K562 (cell line): ENCODE data around the gene FAM162B. TPM values are rescaled to one million over a fixed set of nuclear protein-coding genes. Genes with fewer than 3 reads are reported as not detected.

Experiments used
- ATAC-seq: fragments of 200-7000 bp; cut with Tn5 transposase; 3 replicates; pipeline ENCODE4 v1.9.1; 2020; ENCODE audit warnings: moderate library complexity
- BruUV-seq: library from RNA; stranded (reverse); fragments of 400-500 nt; replicated peaks from 2 replicates; lab custom pipeline; 2021; lab: Mats Ljungman, UMichigan
- CTCF ChIA-PET: fragments of 300-600 bp; formaldehyde crosslinking; extraction: SDS; loops from one replicate; lab custom pipeline; 2021; ENCODE audit warnings: low intra/inter-chr PET ratio; lab: Yijun Ruan, JAX
- POLR2A ChIA-PET: fragments of 300-600, 350-650 bp; sonication (Branson Sonifier 250); formaldehyde crosslinking; extraction: SDS; loops from one replicate; lab custom pipeline; 2021; ENCODE audit warnings: antibody characterized with exemption, inconsistent platforms; lab: Yijun Ruan, JAX
- DNase-seq, 4 experiments: peaks; one replicate each; pipeline versions ENCODE4 v3.0.0 to v3.0.0-alpha.2; 2011 to 2018; ENCODE audit warnings: low spot score in 3 of 4, mixed read lengths in 3 of 4; ENCODE audit errors: extremely low read depth in 1 of 4
- FAIRE-seq: peaks from 2 replicates; lab custom pipeline; 2011; peaks lifted over from hg19 to GRCh38; lab: Jason Lieb, UNC
- H2AFZ ChIP-seq: 2 replicates; pipeline ENCODE4 v1.6.0; 2011; ENCODE audit warnings: low read depth, low read length, control low read depth, inconsistent platforms
- H3K27ac ChIP-seq: fragments of 200-600 bp; 3 replicates; pipeline ENCODE4 v1.8.0; 2011; ENCODE audit warnings: low read depth, mild to moderate bottlenecking, control low read depth, inconsistent platforms, low read length, moderate library complexity, mixed read lengths; ENCODE audit errors: extremely low read depth
- H3K27me3 ChIP-seq, 2 experiments: fragments of 300-600 bp in 1 of 2; 2 replicates in 1 of 2; 3 replicates in 1 of 2; pipeline versions ENCODE4 v1.6.0 to v1.8.0; 2011; ENCODE audit warnings: inconsistent platforms in 2 of 2, low read length in 2 of 2, mild to moderate bottlenecking in 1 of 2, mixed read lengths in 1 of 2, moderate library complexity in 1 of 2; ENCODE audit not compliant: control insufficient read depth in 2 of 2, insufficient read depth in 2 of 2
- H3K36me3 ChIP-seq: fragments of 300-600 bp; 3 replicates; pipeline ENCODE4 v1.8.0; 2011; ENCODE audit warnings: mild to moderate bottlenecking, low read length, inconsistent platforms; ENCODE audit not compliant: control insufficient read depth, insufficient read depth
- H3K4me1 ChIP-seq, 2 experiments: fragments of 200-600 bp in 1 of 2; replicated peaks in 1 of 2; 2 replicates in 1 of 2; 3 replicates in 1 of 2; pipeline versions ENCODE4 v1.5.1 to v1.8.0; 2011; ENCODE audit warnings: inconsistent platforms in 2 of 2, low read length in 2 of 2, mild to moderate bottlenecking in 1 of 2, mixed read lengths in 1 of 2, moderate library complexity in 1 of 2; ENCODE audit not compliant: control insufficient read depth in 2 of 2, insufficient read depth in 2 of 2
- H3K4me2 ChIP-seq: 2 replicates; pipeline ENCODE4 v1.6.1; 2011; ENCODE audit warnings: low read length, control low read depth, inconsistent platforms, mixed read lengths; ENCODE audit not compliant: insufficient read depth
- H3K4me3 ChIP-seq: fragments of 200-600 bp; sonication (generic), shearing (Covaris generic); 2 replicates; pipeline ENCODE4 v1.5.1; 2016; ENCODE audit warnings: control low read depth, inconsistent platforms
- H3K79me2 ChIP-seq: fragments of 200-600 bp; 3 replicates; pipeline ENCODE4 v1.8.0; 2011; ENCODE audit warnings: low read length, inconsistent platforms; ENCODE audit not compliant: control insufficient read depth, insufficient read depth
- H3K9ac ChIP-seq, 2 experiments: 2 replicates each; pipeline versions ENCODE4 v1.6.0 to v1.6.1; 2011; ENCODE audit warnings: low read depth in 2 of 2, low read length in 2 of 2, control low read depth in 1 of 2, inconsistent platforms in 1 of 2, mild to moderate bottlenecking in 1 of 2, mixed read lengths in 1 of 2; ENCODE audit not compliant: insufficient read depth in 1 of 2
- H3K9me1 ChIP-seq: one replicate; pipeline ENCODE4 v1.6.0; 2011; ENCODE audit warnings: inconsistent platforms, mild to moderate bottlenecking, low read length, moderate library complexity; ENCODE audit not compliant: control insufficient read depth, insufficient read depth
- H3K9me3 ChIP-seq: replicated peaks from 2 replicates; pipeline ENCODE4 v1.5.1; 2011; ENCODE audit warnings: low read depth, low read length, inconsistent platforms; ENCODE audit not compliant: control insufficient read depth, insufficient read depth
- H4K20me1 ChIP-seq: replicated peaks from 2 replicates; pipeline ENCODE4 v1.6.1; 2011; ENCODE audit warnings: low read length, inconsistent platforms, mixed read lengths; ENCODE audit not compliant: control insufficient read depth, insufficient read depth
- C11orf30 ChIP-seq: fragments of 450-650 bp; IDR thresholded peaks from 2 replicates; pipeline ENCODE4 v1.6.1; 2016; ENCODE audit warnings: low read depth, mild to moderate bottlenecking
- CLOCK ChIP-seq: fragments of 250-450 bp; sonication (Bioruptor Pico); IDR thresholded peaks from 2 replicates; pipeline ENCODE4 v1.4.0; 2020; ENCODE audit warnings: mild to moderate bottlenecking, moderate library complexity, borderline replicate concordance
- E2F3 ChIP-seq: fragments of 250-450 bp; sonication (Bioruptor Pico); IDR thresholded peaks from 2 replicates; pipeline ENCODE4 v1.4.0; 2020; ENCODE audit warnings: mild to moderate bottlenecking
- FOXJ2 ChIP-seq: fragments of 200-800 bp; sonication (Bioruptor generic); IDR thresholded peaks from 2 replicates; pipeline ENCODE4 v1.6.1; 2016; ENCODE audit warnings: missing genetic modification characterization, missing compliant biosample characterization
- MAFF ChIP-seq: IDR thresholded peaks from 2 replicates; pipeline ENCODE4 v1.6.1; 2012; ENCODE audit warnings: low read length, improper control_type of control experiment
- MITF ChIP-seq: IDR thresholded peaks from 2 replicates; pipeline ENCODE4 v1.6.1; 2014; ENCODE audit warnings: antibody characterized with exemption
- MTF1 ChIP-seq: fragments of 250-450 bp; sonication (Bioruptor Pico); IDR thresholded peaks from 2 replicates; pipeline ENCODE4 v1.9.0; 2021; ENCODE audit warnings: moderate library complexity, mild to moderate bottlenecking, inconsistent platforms, borderline replicate concordance
- POU5F1 ChIP-seq: fragments of 150-350 bp; IDR thresholded peaks from 2 replicates; pipeline ENCODE4 v1.6.1; 2014; ENCODE audit warnings: borderline replicate concordance, low read length, low read depth, mild to moderate bottlenecking; ENCODE audit not compliant: partially characterized antibody
- PTTG1 ChIP-seq: fragments of 450-650 bp; IDR thresholded peaks from 2 replicates; pipeline ENCODE4 v1.6.1; 2016; ENCODE audit warnings: low read depth, mild to moderate bottlenecking, missing genetic modification characterization, missing compliant biosample characterization
- SMARCC2 ChIP-seq: fragments of 450-650 bp; IDR thresholded peaks from 2 replicates; pipeline ENCODE4 v1.6.1; 2017; ENCODE audit warnings: antibody characterized with exemption, moderate library complexity, mild to moderate bottlenecking, low read depth
- TEAD1 ChIP-seq, 2 experiments: fragments of 450-650 bp in 1 of 2; sonication (generic) in 1 of 2; formaldehyde crosslinking; IDR thresholded peaks; 2 replicates each; pipeline versions ENCODE4 v1.4.0 to v1.8.0; 2020 to 2022; ENCODE audit warnings: mild to moderate bottlenecking in 2 of 2, missing genetic modification reagents in 1 of 2
- TGIF2 ChIP-seq: sonication (generic); formaldehyde crosslinking; IDR thresholded peaks from 2 replicates; pipeline ENCODE4 v1.8.1; 2022; ENCODE audit warnings: mild to moderate bottlenecking, missing genetic modification reagents, moderate library complexity
- THAP7 ChIP-seq: fragments of 250-450 bp; sonication (Bioruptor Pico); IDR thresholded peaks from 2 replicates; pipeline ENCODE4 v1.5.0; 2021
- XRCC3 ChIP-seq: fragments of 450-650 bp; IDR thresholded peaks from 2 replicates; pipeline ENCODE4 v1.6.1; 2017; ENCODE audit warnings: mild to moderate bottlenecking, moderate library complexity
- ZNF175 ChIP-seq: fragments of 200-800 bp; sonication (Bioruptor generic); IDR thresholded peaks from 2 replicates; pipeline ENCODE4 v1.6.1; 2016; ENCODE audit warnings: low read depth, mild to moderate bottlenecking, missing genetic modification characterization, missing compliant biosample characterization
- ZNF583 ChIP-seq: fragments of 250-450 bp; sonication (Bioruptor Pico); IDR thresholded peaks from 2 replicates; pipeline ENCODE4 v1.4.0; 2020
- ZNF75A ChIP-seq: fragments of 450-650 bp; formaldehyde crosslinking; IDR thresholded peaks from 2 replicates; pipeline ENCODE4 v1.4.0; 2020; ENCODE audit warnings: mild to moderate bottlenecking
- ZNF766 ChIP-seq: fragments of 200-800 bp; sonication (Bioruptor generic); conservative IDR thresholded peaks from 2 replicates; pipeline ENCODE4 v1.6.1; 2016; ENCODE audit warnings: missing genetic modification characterization, missing compliant biosample characterization
- WGBS: fragments of 100-300 bp; shearing (Covaris generic); methylation state at CpG from one replicate; pipeline ENCODE4 v1.1.6; 2016; ENCODE audit warnings: low coverage, mixed read lengths; ENCODE audit not compliant: insufficient coverage; ENCODE audit errors: missing lambda C conversion rate; 5-methylcytosine and 5-hydroxymethylcytosine counted together
- in situ Hi-C: fragments of 300-500 bp; cut with MboI; formaldehyde crosslinking; loops from 4 replicates; pipeline ENCODE4 v1.15.0; 2018; ENCODE audit warnings: inconsistent platforms, mixed read lengths
- intact Hi-C: fragments of 100-400 bp; cut with micrococcal nuclease; formaldehyde crosslinking; loops from 2 replicates; pipeline ENCODE4 v1.14.2; 2022
- polyA plus RNA-seq, 8 experiments: library from polyadenylated mRNA; depleted of rRNA in 4 of 8; stranded (reverse) in 5 of 8; unstranded in 3 of 8; fragments of >200 nt; fragmentation: Nextera tagmentation in 2 of 8; fragmentation: Illumina TruSeq in 1 of 8; extraction: Ambion mirVana in 2 of 8; extraction: Trizol in 1 of 8; gene quantifications; 2 replicates each; pipeline versions ENCODE4 v1.2.1 to v1.2.3, GENCODE V29; 2011 to 2014; ENCODE audit warnings: inconsistent platforms in 1 of 8, missing spikeins in 1 of 8
- total RNA-seq, 7 experiments: library from RNA; depleted of rRNA in 6 of 7; stranded (reverse); fragments of >200 nt in 6 of 7; fragmentation: Illumina TruSeq in 2 of 7; extraction: Trizol in 2 of 7; gene quantifications; 2 replicates each; pipeline versions ENCODE4 v1.2.1 to v1.2.3, GENCODE V29; 2011 to 2021; ENCODE audit warnings: low replicate concordance in 1 of 7

FAM162B gene
- total and polyA plus RNA-seq, 9 of the 15 experiments (the other 6 are each of a cell fraction or from before 2014, with no cell fraction given): not detected

- TF ChIP-seq TGIF2 (CRISPR knock-in tag): no peak
- TF ChIP-seq C11orf30: peak; percentile 49; the same call in 1 of the 2 replicates
- TF ChIP-seq MITF: no peak
- no peak for TF ChIP-seq SMARCC2
- no peak for TF ChIP-seq PTTG1 (tag)
- peak; percentile 27; the same call in 1 of the 2 replicates for TF ChIP-seq MAFF
- no peak for TF ChIP-seq CLOCK (CRISPR knock-in tag)
Observed at GRCh38 chr6:116772450-116772849, 6.9 kb upstream of the FAM162B start (continued).

- no peak overlapping the region for H3K27ac ChIP-seq
- FAIRE-seq: no peak
- ATAC-seq: no peak
- H4K20me1 ChIP-seq: no peaks in the 10 kb centered on the region
- H3K36me3 ChIP-seq: no peaks in the 10 kb centered on the region
- H3K79me2 ChIP-seq: no peaks in the 10 kb centered on the region
- ChIA-PET POLR2A (interaction anchor here (0.7 kb wide), 1 partner anchor 233 kb away, joined by 4 read pairs; no protein-coding TSS in a partner anchor), CTCF (no interaction called here)
- H3K27me3 ChIP-seq: no peaks in the 10 kb centered on the region
- DNase-seq: no peak
- no peak overlapping the region for H3K4me3 ChIP-seq
- no peaks in the 10 kb centered on the region for H3K9me1 ChIP-seq
- no peak overlapping the region for H3K9ac ChIP-seq
- no peak overlapping the region for H3K4me2 ChIP-seq
- H2AFZ ChIP-seq: no peak overlapping the region
- in situ Hi-C loops (no loop called here), intact Hi-C loops (no loop called here)
- no peaks in the 10 kb centered on the region for H3K9me3 ChIP-seq
- BruUV-seq: no TSS peak
- H3K4me1 ChIP-seq: peaks cover 0 to 4% of the 10 kb centered on the region in 2 experiments; a peak in 1 of 5 replicates
- WGBS: 13% methylated on average over 2 of the region's 2 CpGs
- TF ChIP-seq XRCC3: no peak
- no peak for TF ChIP-seq E2F3 (CRISPR knock-in tag)
- TF ChIP-seq FOXJ2 (tag): no peak
- TF ChIP-seq ZNF75A: no peak
- no peak for TF ChIP-seq ZNF766 (CRISPR knock-in tag)
- no peak for TF ChIP-seq TEAD1 (CRISPR knock-in tag; IDR thresholded peaks at IDR 0.05)
- TF ChIP-seq THAP7 (CRISPR knock-in tag): no peak
- no peak for TF ChIP-seq MTF1 (CRISPR knock-in tag)
- no peak for TF ChIP-seq POU5F1
- TF ChIP-seq ZNF583: no peak
- no peak for TF ChIP-seq ZNF175 (CRISPR knock-in tag)
Observed at GRCh38 chr6:116767715-116768114, 2.2 kb upstream of the FAM162B start.
